ES-I3 (cell line): ENCODE results near the gene THSD4.

Experiments
- H3K36me3 ChIP-seq: 2 replicates; pipeline ENCODE4 v1.6.1; 2013; ENCODE audit warnings: mild to moderate bottlenecking, low read length, control low read depth, moderate library complexity; ENCODE audit not compliant: insufficient read depth
- H3K4me1 ChIP-seq: 2 replicates; pipeline ENCODE4 v1.6.1; 2013; ENCODE audit warnings: mild to moderate bottlenecking, control low read depth, low read length; ENCODE audit not compliant: insufficient read depth
- H3K9ac ChIP-seq: 2 replicates; pipeline ENCODE4 v1.6.1; 2013; ENCODE audit warnings: low read depth, mild to moderate bottlenecking, low read length, moderate library complexity
- H3K9me3 ChIP-seq: 2 replicates; pipeline ENCODE4 v1.6.1; 2013; ENCODE audit warnings: mild to moderate bottlenecking, low read length, moderate library complexity; ENCODE audit not compliant: control insufficient read depth, insufficient read depth

The THSD4 gene

DNA sequence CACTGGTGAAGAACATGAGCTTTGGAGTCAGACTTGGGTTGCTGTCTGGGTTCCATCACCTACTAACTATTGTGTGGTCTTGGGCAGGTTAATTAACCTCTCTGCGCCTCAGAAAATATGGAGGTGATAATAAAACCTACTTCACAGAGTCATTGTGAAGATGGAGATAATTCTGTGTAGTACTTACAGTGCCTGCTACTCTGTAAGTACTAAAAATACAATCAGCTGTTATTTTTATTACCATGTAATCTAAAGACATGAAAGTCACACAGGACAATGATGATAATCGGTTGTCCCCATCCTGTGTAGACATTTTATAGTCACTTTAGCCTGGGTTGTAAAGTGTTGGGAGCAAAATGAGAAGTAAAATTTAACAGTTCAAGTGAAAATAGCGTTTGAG, 334.1 kb downstream of the THSD4 start:
- Histone ChIP-seq H3K4me1 (peaks cover 8% of the 10 kb centered on the region; the same call in 1 of the 2 replicates), H3K9me3 (no peaks in the 10 kb centered on the region), H3K9ac (no peak overlapping the region), H3K36me3 (no peaks in the 10 kb centered on the region)

DNA sequence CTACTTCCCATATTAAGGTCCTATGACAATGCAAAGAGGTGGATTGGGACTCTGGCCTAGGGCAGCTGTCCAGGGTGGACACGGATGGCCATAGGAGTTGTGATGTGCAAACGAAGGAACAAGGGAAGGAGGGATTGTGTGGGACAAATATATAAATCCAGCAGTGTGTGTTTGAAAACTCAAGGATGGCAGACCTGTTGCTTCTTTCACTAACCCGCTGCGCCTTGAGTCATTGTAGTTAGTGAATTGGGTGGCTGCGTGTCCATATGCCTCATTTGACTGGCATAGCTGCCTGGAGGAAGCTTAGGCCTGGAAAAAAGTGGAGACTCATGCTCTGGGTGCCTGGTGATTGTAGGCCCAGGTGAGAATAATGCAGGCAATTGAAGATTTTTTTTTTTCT, 334.7 kb downstream of the THSD4 start:
- Histone ChIP-seq H3K4me1 (peaks cover 8% of the 10 kb centered on the region; the same call in 1 of the 2 replicates), H3K9ac (no peak overlapping the region), H3K36me3 (no peaks in the 10 kb centered on the region), H3K9me3 (no peaks in the 10 kb centered on the region)

DNA sequence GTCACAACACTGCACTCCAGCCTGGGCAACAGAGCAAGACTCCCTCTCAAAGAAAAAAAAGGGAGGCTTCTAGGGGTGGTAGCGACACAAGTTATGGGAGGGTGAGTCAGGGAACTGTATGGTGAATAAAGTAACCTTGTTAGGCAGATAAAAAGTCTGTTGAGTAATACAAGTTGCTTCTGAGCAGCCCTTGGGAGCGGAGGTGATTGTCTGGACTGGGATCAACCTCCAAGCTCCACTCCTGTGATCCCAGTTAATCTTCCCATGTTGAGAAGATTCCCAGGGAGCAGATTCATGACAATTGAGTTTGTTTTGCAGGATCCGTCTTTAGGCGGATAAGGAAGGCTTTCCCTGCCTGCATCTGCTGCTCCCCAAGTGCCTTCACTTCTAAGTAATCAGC, 335.9 kb downstream of the THSD4 start:
- H3K36me3 ChIP-seq, result no peaks in the 10 kb centered on the region
- peaks cover 8% of the 10 kb centered on the region; the same call in 1 of the 2 replicates for H3K4me1 ChIP-seq
- H3K9ac ChIP-seq, result no peak overlapping the region
- H3K9me3 ChIP-seq, result no peaks in the 10 kb centered on the region

DNA sequence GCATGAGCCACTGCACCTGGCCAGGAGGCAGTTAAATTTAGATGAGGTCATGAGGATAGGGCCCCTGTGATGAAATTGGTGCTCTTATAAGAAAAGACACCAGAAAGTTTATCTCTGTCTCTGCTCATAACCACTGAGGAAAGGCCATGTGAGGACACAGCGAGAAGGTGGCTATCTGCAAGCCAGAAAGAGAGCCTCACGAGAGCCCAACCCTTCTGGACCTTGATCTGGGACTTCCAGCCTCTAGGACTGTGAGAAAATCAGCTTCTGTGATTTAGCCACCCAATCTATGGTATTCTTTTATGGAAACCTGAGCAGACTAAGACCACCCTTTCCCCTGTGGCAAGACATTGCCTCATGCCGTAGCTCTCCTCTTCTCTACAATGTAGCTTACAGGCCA, 337.6 kb downstream of the THSD4 start:
- Histone ChIP-seq H3K9me3 (no peaks in the 10 kb centered on the region), H3K4me1 (peaks cover 2% of the 10 kb centered on the region; the same call in 1 of the 2 replicates), H3K9ac (no peak overlapping the region), H3K36me3 (no peaks in the 10 kb centered on the region)

DNA sequence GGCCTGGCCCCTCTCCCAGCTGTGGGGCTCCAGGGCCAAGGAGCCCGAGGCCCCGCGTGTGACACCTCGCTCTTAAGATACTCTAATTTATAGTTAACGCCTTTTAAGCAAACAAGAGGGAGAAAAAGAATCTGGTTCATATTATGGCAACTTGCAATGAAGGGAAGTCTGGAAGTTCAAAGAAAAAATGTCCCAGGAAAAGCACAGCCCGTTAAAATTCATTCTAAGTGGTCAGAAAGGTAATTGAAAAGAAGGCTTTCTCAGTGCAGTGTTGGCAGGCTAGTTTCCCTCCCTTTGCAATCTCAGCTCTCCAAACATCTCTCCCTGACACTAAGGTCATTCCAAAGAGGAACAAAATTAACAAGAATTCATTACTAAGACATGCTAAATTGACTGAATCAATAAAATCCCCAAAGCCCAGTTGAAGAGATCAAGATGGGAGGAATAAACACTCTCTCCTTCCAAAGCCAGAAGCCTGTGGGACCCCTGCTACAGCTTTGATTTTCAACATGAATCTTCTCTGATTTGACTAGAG, 339.3 kb downstream of the THSD4 start:
- H3K9me3 ChIP-seq, result no peaks in the 10 kb centered on the region
- no peaks in the 10 kb centered on the region for H3K4me1 ChIP-seq
- H3K9ac ChIP-seq, result no peak overlapping the region
- no peaks in the 10 kb centered on the region for H3K36me3 ChIP-seq

DNA sequence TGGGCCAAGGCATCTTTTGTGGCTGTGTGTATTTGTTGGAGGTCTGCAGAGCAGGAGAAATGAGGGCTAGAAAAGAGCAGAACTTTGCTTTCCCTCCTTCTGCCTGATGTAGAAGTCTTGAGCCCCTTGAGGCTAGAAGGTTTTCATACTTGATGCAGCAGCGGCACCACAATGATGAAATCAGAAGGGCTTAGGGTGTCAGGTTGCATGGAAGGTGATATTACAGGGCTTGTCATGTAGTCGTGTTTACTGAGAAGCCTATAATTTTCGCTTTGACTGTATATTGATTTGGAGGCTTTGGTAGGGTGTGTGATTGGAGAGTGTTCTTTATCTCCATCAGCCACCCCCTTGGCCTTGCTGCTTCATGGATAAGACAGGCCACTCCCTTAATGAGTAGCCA, 339.8 kb downstream of the THSD4 start:
- no peaks in the 10 kb centered on the region for H3K36me3 ChIP-seq
- no peak overlapping the region for H3K9ac ChIP-seq
- H3K4me1 ChIP-seq, result no peaks in the 10 kb centered on the region
- H3K9me3 ChIP-seq, result no peaks in the 10 kb centered on the region

DNA sequence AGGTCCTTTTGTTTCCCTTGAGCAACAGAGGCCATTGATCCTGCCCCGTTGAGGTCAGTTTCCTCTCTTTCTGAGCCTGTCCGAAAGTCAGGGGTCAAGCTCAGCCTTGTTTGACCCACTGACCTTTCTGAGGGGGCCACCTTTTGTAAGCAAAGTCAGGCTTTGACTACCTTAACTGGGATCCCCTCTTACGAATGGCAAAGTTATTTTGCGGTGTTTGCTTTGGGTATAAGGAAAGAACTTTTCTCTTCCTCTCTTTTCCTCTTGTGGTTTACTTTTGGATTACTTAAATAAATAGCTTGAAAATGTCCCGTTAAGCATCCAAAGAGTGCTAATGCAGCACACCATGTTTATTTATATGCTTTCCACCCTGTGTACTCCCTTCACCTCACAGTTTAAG, 340.6 kb downstream of the THSD4 start:
- no peaks in the 10 kb centered on the region for H3K4me1 ChIP-seq
- no peaks in the 10 kb centered on the region for H3K9me3 ChIP-seq
- no peak overlapping the region for H3K9ac ChIP-seq
- H3K36me3 ChIP-seq, result no peaks in the 10 kb centered on the region

DNA sequence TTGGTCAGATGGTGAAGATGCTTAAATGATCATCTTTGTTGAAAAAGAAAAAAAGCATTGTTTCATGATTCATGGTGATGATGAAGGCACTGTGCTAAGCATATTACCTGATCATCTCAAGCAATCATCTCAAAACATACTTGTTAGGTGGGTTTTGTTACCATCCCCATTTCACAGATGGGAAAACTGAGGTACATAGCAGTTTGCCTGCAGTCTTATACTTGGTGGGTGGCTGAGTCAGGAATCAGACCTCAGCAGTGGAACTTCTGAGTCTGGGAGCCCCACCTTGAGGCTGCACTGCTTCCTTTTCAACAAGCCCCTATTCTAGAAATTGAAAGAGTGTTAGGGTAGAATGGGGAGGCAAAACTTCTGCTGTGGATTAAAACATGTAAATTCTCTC, 341.1 kb downstream of the THSD4 start:
- no peaks in the 10 kb centered on the region; the same call in 1 of the 2 replicates for H3K9me3 ChIP-seq
- H3K36me3 ChIP-seq, result no peaks in the 10 kb centered on the region
- no peaks in the 10 kb centered on the region for H3K4me1 ChIP-seq
- no peak overlapping the region for H3K9ac ChIP-seq

DNA sequence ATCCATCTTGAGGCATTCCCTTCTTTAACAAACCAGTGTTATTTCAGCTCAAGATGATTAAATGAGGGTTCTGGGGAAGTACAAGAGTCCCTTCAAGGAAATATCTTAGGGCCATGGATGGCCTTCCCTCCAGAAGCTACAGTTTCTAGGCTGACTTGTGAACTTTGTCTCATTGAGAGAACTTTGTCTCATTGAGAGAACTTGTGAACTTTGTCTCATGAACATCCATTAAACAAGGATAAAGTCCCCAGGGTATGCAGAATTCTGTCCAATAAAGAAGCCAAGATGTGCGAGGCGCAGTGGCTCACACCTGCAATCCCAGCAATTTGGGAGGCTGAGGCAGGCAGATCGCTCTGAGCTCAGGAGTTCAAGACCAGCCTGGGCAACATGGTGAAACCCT, 341.5 kb downstream of the THSD4 start:
- H3K9me3 ChIP-seq, result no peaks in the 10 kb centered on the region; the same call in 1 of the 2 replicates
- no peaks in the 10 kb centered on the region for H3K36me3 ChIP-seq
- no peak overlapping the region for H3K9ac ChIP-seq
- no peaks in the 10 kb centered on the region for H3K4me1 ChIP-seq

DNA sequence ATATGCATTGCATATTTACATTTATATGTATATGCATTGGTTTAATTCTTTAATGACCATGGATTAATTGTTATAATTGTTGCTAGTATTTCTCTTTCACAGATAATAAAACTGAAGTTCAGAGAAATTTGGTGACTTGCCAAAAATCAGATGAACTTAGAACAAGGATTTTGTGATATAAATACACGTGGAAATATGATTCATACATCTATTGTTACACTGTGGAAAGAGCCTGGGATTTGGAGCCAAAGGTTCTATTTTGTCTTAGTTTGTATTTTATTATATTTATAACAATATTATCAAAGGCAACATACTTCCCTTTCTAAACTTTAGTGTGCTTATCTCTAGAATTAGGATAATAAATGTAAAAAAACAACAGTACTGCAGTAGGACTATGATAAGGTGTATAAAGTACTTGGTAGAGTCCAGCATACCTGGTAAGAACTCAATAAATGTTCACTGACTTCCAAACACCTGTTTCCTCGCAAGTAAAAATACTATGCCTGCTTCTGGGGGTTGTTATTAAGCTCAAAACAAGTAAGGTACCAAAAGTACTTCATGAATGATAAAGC, 342.9 kb downstream of the THSD4 start:
- Histone ChIP-seq H3K36me3 (no peaks in the 10 kb centered on the region), H3K4me1 (no peaks in the 10 kb centered on the region), H3K9ac (no peak overlapping the region), H3K9me3 (no peaks in the 10 kb centered on the region; the same call in 1 of the 2 replicates)

DNA sequence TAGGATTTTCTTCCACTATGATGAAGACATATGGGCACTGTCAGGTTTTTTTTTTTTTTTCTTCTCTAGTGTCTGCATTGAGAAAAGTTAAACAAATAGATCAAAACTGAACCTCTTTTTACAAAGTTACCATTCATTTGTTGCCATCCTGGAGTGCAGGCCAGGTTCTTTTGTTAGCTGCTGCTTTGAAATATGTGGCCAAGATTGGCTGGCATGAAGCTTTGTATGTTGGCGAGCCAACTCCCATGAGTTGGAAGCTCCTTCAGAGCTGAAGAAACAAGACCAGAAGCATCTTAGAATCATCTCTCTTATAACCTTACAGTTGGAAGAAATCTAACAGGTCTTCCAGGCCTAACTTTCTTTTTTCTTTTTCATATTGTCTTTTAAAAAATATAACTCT, 346.5 kb downstream of the THSD4 start:
- Histone ChIP-seq H3K9ac (no peak overlapping the region), H3K36me3 (no peaks in the 10 kb centered on the region), H3K9me3 (no peaks in the 10 kb centered on the region; the same call in 1 of the 2 replicates), H3K4me1 (peaks cover 8% of the 10 kb centered on the region; the same call in 1 of the 2 replicates)

DNA sequence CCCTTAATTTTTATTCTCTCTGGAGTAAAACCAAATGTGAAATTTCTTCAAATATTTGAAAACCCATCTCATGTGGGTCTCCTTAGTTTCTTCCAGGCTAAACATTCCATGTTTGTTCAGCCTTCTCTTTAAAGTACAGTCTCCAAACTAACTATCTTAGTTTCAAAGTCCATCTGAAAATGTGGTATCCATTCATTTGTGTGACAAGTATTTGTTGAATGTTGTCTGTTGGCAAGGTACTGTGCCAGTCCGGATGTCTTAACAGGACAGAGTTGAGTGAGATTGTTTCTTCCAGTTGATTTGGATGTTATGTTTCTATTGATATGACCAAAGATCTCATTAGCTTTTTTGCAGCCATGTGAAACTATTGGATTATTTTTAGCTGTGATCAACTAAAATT, 347.4 kb downstream of the THSD4 start:
- H3K4me1 ChIP-seq, result peaks cover 8% of the 10 kb centered on the region; the same call in 1 of the 2 replicates
- H3K9ac ChIP-seq, result no peak overlapping the region
- no peaks in the 10 kb centered on the region; the same call in 1 of the 2 replicates for H3K9me3 ChIP-seq
- no peaks in the 10 kb centered on the region for H3K36me3 ChIP-seq

DNA sequence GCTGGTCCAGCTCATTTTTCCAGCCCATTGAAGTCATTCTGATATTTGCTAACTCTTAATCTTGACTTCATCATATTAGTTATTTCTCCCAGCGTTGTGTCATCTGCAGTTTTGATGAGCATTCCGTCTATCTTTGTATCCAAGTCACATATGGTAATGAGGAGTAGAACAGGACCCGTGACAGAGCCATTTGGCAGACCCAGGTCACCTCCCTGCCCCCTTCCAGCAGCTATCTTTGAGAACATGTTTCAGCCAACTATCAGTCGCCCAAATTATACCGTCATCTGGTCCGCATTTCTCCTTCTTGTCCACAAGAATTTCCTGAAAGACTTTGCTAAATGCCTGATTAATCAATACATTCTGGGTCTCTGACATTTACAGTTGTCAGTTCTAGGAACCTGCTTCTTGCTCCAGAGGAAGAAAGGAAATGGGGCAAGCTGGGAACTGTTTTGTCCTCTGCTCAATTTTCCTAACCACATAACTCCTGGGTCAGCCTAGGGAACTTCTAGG, 347.9 kb downstream of the THSD4 start:
- no peak overlapping the region for H3K9ac ChIP-seq
- H3K4me1 ChIP-seq, result peaks cover 8% of the 10 kb centered on the region; the same call in 1 of the 2 replicates
- no peaks in the 10 kb centered on the region; the same call in 1 of the 2 replicates for H3K9me3 ChIP-seq
- H3K36me3 ChIP-seq, result no peaks in the 10 kb centered on the region

DNA sequence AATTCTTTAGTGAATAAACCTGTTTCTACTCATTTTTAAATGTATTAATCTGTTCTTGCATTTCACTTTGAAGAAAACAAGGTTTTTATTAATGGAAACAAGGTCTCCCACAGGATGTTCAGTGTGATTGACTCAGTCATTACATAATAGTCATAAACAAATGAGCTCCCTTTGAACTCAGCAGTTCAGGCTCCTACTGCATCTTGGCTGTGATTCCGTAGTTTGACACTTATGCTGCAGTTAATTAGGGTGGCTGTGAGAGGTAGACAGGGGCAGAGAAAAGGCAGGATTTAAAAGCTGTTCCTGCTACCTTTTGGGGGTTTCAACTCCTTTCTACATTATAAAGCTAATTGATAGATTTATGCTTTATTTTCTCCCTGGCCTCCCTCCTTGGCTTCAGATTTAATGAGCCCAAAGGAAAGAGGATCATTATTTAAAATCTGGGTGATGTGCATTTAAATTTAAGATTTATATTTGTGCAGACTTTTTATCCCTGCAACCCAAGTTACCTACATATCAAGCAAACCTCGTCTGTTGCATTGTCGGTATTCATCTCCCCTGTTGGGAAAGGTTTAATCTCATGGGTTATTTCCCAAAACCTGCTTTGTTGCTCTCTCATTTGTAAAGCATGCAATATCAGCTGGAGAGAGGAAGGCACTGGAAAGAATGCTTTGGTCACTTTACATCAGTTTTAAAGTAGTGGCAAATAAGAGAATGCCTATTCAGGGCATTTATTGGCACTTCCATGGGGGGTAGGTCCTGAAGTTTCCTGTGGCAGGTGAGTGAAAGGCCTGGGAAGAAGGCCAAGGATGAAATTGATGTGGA, 350.1 kb downstream of the THSD4 start:
- Histone ChIP-seq H3K9ac (no peak overlapping the region), H3K36me3 (no peaks in the 10 kb centered on the region; the same call in 1 of the 2 replicates), H3K9me3 (no peaks in the 10 kb centered on the region; the same call in 1 of the 2 replicates), H3K4me1 (peaks cover 8% of the 10 kb centered on the region; the same call in 1 of the 2 replicates)
